ENCODE data around the gene WDFY4.

GRCh38 chr10:48684792-48685623 lies at the start of gene WDFY4:
- TF ChIP-seq CTCF (IDR thresholded peaks at IDR 0.05; ENCODE audit: insufficient read depth, low read depth, low read length) (no peak), EZH2 (IDR thresholded peaks at IDR 0.05; ENCODE audit: insufficient read depth, low read length) (no peak)

Measured in astrocyte (in vitro differentiated cells and primary cell).